Hepatocyte (in vitro differentiated cells): ENCODE results near the gene RBM4B.

Experiments used
- EZH2 ChIP-seq: fragments of 200-600 bp; sonication (generic); IDR thresholded peaks from 2 replicates; pipeline ENCODE4 v1.6.1; 2016; ENCODE audit warnings: antibody characterized with exemption, mild to moderate bottlenecking, borderline replicate concordance
- EZH2phosphoT487 ChIP-seq: fragments of 200-600 bp; sonication (generic); IDR thresholded peaks from one replicate; pipeline ENCODE4 v1.6.1; 2018; ENCODE audit warnings: antibody characterized with exemption, mild to moderate bottlenecking, low read depth, moderate library complexity; ENCODE audit not compliant: unreplicated experiment, severe bottlenecking
- TF ChIP-seq, protein P1 (sequence below): fragments of 200-600 bp; sonication (generic); IDR thresholded peaks from 2 replicates; pipeline ENCODE4 v1.5.1; 2016; ENCODE audit warnings: antibody characterized with exemption, mild to moderate bottlenecking; ENCODE audit not compliant: poor library complexity

DNA sequence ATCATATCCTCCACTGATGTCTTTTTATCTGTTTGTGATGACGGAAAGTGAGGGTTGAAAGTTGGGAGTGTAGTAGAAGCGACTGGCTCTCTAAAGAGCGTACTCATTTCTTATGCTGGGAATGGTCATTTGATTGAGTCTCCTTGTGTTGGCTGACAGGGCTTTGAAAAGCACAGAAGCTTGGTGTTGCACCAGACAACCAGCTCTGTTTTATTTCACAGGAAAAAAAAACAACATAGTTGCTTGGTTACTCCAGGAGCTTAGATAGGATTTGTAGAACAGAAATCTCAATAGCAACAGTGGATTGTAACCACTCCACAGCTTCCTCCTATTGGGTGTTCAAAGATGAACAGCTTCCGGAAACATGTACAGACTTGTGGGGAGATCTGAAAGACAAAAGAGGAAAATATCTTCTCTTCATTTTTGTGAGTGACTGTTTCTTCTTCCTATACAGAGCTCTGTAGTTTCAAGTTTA is 58.6 kb downstream of the RBM4B start:
- TF ChIP-seq, protein P1, sequence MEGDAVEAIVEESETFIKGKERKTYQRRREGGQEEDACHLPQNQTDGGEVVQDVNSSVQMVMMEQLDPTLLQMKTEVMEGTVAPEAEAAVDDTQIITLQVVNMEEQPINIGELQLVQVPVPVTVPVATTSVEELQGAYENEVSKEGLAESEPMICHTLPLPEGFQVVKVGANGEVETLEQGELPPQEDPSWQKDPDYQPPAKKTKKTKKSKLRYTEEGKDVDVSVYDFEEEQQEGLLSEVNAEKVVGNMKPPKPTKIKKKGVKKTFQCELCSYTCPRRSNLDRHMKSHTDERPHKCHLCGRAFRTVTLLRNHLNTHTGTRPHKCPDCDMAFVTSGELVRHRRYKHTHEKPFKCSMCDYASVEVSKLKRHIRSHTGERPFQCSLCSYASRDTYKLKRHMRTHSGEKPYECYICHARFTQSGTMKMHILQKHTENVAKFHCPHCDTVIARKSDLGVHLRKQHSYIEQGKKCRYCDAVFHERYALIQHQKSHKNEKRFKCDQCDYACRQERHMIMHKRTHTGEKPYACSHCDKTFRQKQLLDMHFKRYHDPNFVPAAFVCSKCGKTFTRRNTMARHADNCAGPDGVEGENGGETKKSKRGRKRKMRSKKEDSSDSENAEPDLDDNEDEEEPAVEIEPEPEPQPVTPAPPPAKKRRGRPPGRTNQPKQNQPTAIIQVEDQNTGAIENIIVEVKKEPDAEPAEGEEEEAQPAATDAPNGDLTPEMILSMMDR, result no peak
- TF ChIP-seq EZH2, result no peak
- TF ChIP-seq EZH2phosphoT487, result no peak
